PC-3 (cell line): ENCODE measurements around the gene MYO6. TPM values are rescaled to one million over a fixed set of nuclear protein-coding genes. Genes with fewer than 3 reads are reported as not detected.

Experiments
- ATAC-seq: fragments of 200-7000 bp; cut with Tn5 transposase; 2 replicates; pipeline ENCODE4 v1.9.1; 2020; ENCODE audit warnings: mild to moderate bottlenecking, moderate library complexity
- BruUV-seq: library from RNA; stranded (reverse); fragments of 400-500 nt; replicated peaks from 2 replicates; lab custom pipeline; 2021; lab: Mats Ljungman, UMichigan
- CTCF ChIA-PET: fragments of 300-600 bp; sonication (Branson Sonifier 250); formaldehyde crosslinking; loops from one replicate; lab custom pipeline; 2022; ENCODE audit warnings: antibody characterized with exemption; lab: Charles Lee
- POLR2A ChIA-PET: fragments of 300-600 bp; sonication (Branson Sonifier 250); formaldehyde crosslinking; loops from one replicate; lab custom pipeline; 2022; ENCODE audit warnings: antibody characterized with exemption; ENCODE audit not compliant: unreplicated experiment; lab: Charles Lee
- DNase-seq: peaks from one replicate; pipeline ENCODE4 v3.0.0-alpha.2; 2015
- H2AFZ ChIP-seq: fragments of 300-600 bp; sonication (generic); 2 replicates; pipeline ENCODE4 v1.6.0; 2016; ENCODE audit warnings: antibody characterized with exemption, low read length
- H3F3A ChIP-seq: fragments of 300-600 bp; sonication (generic); one replicate; pipeline ENCODE4 v1.6.0; 2017; ENCODE audit warnings: antibody characterized with exemption, low read length, control low read depth, mild to moderate bottlenecking; ENCODE audit not compliant: unreplicated experiment
- H3K27ac ChIP-seq: fragments of 300-600 bp; sonication (generic); 2 replicates; pipeline ENCODE4 v1.5.1; 2016; ENCODE audit warnings: mild to moderate bottlenecking, low read length
- H3K27me3 ChIP-seq: fragments of 300-600 bp; sonication (generic); 2 replicates; pipeline ENCODE4 v1.6.1; 2016; ENCODE audit warnings: low read length, mixed read lengths
- H3K36me3 ChIP-seq: fragments of 300-600 bp; sonication (generic); 2 replicates; pipeline ENCODE4 v1.6.1; 2016; ENCODE audit warnings: low read depth, mixed run types, low read length, mixed read lengths
- H3K4me1 ChIP-seq: fragments of 300-600 bp; sonication (generic); 2 replicates; pipeline ENCODE4 v1.5.1; 2016; ENCODE audit warnings: low read length; ENCODE audit not compliant: insufficient read depth
- H3K4me2 ChIP-seq: fragments of 300-600 bp; sonication (generic); 2 replicates; pipeline ENCODE4 v1.6.0; 2016; ENCODE audit warnings: low read length
- H3K4me3 ChIP-seq: fragments of 300-600 bp; sonication (generic); 2 replicates; pipeline ENCODE4 v1.5.1; 2016; ENCODE audit warnings: mild to moderate bottlenecking, low read length, mixed read lengths
- H3K79me2 ChIP-seq: fragments of 300-600 bp; sonication (generic); 2 replicates; pipeline ENCODE4 v1.6.1; 2017; ENCODE audit warnings: low read length, mixed read lengths
- H3K9ac ChIP-seq: fragments of 300-600 bp; sonication (generic); 2 replicates; pipeline ENCODE4 v1.6.0; 2016; ENCODE audit warnings: mild to moderate bottlenecking, low read length
- H3K9me2 ChIP-seq: fragments of 300-600 bp; sonication (generic); replicated peaks from 2 replicates; pipeline ENCODE4 v1.6.1; 2016; ENCODE audit warnings: mixed run types, low read length, mixed read lengths
- H3K9me3 ChIP-seq: fragments of 300-600 bp; sonication (generic); 2 replicates; pipeline ENCODE4 v1.6.1; 2016; ENCODE audit warnings: low read length, mixed read lengths
- H4K20me1 ChIP-seq: fragments of 300-600 bp; sonication (generic); 2 replicates; pipeline ENCODE4 v1.6.1; 2016; ENCODE audit warnings: low read length, mixed read lengths
- EZH2 ChIP-seq: fragments of 300-600 bp; sonication (generic); IDR thresholded peaks from one replicate; pipeline ENCODE4 v1.6.1; 2017; ENCODE audit warnings: antibody characterized with exemption, mild to moderate bottlenecking, low read length; ENCODE audit not compliant: unreplicated experiment
- EZH2phosphoT487 ChIP-seq: fragments of 300-600 bp; sonication (generic); IDR thresholded peaks from 2 replicates; pipeline ENCODE4 v1.6.1; 2018; ENCODE audit warnings: mild to moderate bottlenecking, antibody characterized with exemption, low read length, borderline replicate concordance
- intact Hi-C: fragments of 100-400 bp; cut with micrococcal nuclease; formaldehyde crosslinking; loops from 2 replicates; pipeline ENCODE4 v1.9.0; 2023
- total RNA-seq: library from RNA; depleted of rRNA; stranded (reverse); fragments of >200 nt; gene quantifications from 2 replicates; pipeline ENCODE4 v1.2.3, GENCODE V29; 2014
- TF ChIP-seq, protein P1 (sequence below): fragments of 300-600 bp; sonication (generic); conservative IDR thresholded peaks from 2 replicates; pipeline ENCODE4 v1.5.1; 2017; ENCODE audit warnings: antibody characterized with exemption, low read depth, mild to moderate bottlenecking, low read length

MYO6 gene
- total RNA-seq, 1 experiment from 2014 or later: 10.2 TPM

- Histone ChIP-seq H3K9me2 (no peaks in the 10 kb centered on the region), H3K27me3 (no peaks in the 10 kb centered on the region), H3K4me1 (peaks cover 6% of the 10 kb centered on the region; the same call in 1 of the 2 replicates), H3K4me3 (no peak overlapping the region), H3K36me3 (no peaks in the 10 kb centered on the region), H3K27ac (no peak overlapping the region), H3K4me2 (no peak overlapping the region), H3F3A (no peaks in the 10 kb centered on the region), H3K9me3 (no peaks in the 10 kb centered on the region), H3K79me2 (0 out of 2 replicates have a peak, but pooled peaks cover 3% of the 10 kb centered on the region), H3K9ac (no peak overlapping the region), H2AFZ (no peak overlapping the region), H4K20me1 (0 out of 2 replicates have a peak, but pooled peaks cover 8% of the 10 kb centered on the region)
- BruUV-seq: no TSS peak
- POLR2A ChIA-PET: no interaction called here
- intact Hi-C loops: no loop called here
- TF ChIP-seq, protein P1, sequence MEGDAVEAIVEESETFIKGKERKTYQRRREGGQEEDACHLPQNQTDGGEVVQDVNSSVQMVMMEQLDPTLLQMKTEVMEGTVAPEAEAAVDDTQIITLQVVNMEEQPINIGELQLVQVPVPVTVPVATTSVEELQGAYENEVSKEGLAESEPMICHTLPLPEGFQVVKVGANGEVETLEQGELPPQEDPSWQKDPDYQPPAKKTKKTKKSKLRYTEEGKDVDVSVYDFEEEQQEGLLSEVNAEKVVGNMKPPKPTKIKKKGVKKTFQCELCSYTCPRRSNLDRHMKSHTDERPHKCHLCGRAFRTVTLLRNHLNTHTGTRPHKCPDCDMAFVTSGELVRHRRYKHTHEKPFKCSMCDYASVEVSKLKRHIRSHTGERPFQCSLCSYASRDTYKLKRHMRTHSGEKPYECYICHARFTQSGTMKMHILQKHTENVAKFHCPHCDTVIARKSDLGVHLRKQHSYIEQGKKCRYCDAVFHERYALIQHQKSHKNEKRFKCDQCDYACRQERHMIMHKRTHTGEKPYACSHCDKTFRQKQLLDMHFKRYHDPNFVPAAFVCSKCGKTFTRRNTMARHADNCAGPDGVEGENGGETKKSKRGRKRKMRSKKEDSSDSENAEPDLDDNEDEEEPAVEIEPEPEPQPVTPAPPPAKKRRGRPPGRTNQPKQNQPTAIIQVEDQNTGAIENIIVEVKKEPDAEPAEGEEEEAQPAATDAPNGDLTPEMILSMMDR: no peak
- TF ChIP-seq EZH2 (no peak), EZH2phosphoT487 (no peak)
- ATAC-seq (peak; percentile 49; the same call in 1 of the 2 replicates), DNase-seq (peak; percentile 4)
- CTCF ChIA-PET: no interaction called here
These were observed 42.8 kb downstream of the MYO6 start for GRCh38 chr6:75791881-75792280.

- no peak overlapping the region for H3K4me3 ChIP-seq
- peaks cover 6% of the 10 kb centered on the region; the same call in 1 of the 2 replicates for H3K4me1 ChIP-seq
These were observed 45.4 kb downstream of the MYO6 start for GRCh38 chr6:75794351-75794846.

More at GRCh38 chr6:75794351-75794846, 45.4 kb downstream of the MYO6 start:
- Histone ChIP-seq H3F3A (no peaks in the 10 kb centered on the region), H3K27me3 (no peaks in the 10 kb centered on the region), H3K9me3 (no peaks in the 10 kb centered on the region), H3K36me3 (no peaks in the 10 kb centered on the region), H2AFZ (no peak overlapping the region), H4K20me1 (0 out of 2 replicates have a peak, but pooled peaks cover 8% of the 10 kb centered on the region), H3K27ac (no peak overlapping the region), H3K79me2 (0 out of 2 replicates have a peak, but pooled peaks cover 3% of the 10 kb centered on the region), H3K9me2 (no peaks in the 10 kb centered on the region), H3K4me2 (no peak overlapping the region), H3K9ac (no peak overlapping the region)
- no peak for TF ChIP-seq EZH2
- TF ChIP-seq, protein P1: no peak
- no peak for TF ChIP-seq EZH2phosphoT487
- ChIA-PET CTCF (no interaction called here), POLR2A (no interaction called here)
- DNase-seq (no peak), ATAC-seq (no peak)
- intact Hi-C loops: no loop called here
- BruUV-seq: no TSS peak
